Measurements from ENCODE around the gene ELOA2.
"Not testable (repeated sequence)": the region's sequence is repeated elsewhere in the genome, so short reads cannot be mapped to it uniquely, and the experiment has no call there.

DNA sequence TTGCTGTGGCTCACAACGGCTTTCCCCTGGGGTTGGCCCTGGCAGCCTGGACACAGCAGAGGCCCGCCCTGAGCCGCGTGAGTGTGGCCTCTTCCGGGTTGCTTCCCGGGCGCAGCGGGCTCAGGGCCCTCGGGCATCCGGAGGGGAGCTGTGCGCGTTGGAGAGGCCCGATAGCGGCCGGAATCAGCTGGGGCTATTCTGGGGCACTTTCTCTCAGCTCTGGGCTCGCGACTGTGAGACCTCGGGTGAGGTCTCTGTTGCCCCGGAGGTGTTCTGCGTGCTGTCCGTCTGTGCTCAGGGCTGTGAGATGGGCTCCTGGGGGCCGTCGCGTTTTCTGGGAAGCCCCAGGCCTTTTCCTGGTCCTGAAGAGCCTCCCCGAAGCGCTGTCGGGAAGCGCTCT is 830 bp downstream of the ELOA2 start:
- TF ChIP-seq, protein P1, sequence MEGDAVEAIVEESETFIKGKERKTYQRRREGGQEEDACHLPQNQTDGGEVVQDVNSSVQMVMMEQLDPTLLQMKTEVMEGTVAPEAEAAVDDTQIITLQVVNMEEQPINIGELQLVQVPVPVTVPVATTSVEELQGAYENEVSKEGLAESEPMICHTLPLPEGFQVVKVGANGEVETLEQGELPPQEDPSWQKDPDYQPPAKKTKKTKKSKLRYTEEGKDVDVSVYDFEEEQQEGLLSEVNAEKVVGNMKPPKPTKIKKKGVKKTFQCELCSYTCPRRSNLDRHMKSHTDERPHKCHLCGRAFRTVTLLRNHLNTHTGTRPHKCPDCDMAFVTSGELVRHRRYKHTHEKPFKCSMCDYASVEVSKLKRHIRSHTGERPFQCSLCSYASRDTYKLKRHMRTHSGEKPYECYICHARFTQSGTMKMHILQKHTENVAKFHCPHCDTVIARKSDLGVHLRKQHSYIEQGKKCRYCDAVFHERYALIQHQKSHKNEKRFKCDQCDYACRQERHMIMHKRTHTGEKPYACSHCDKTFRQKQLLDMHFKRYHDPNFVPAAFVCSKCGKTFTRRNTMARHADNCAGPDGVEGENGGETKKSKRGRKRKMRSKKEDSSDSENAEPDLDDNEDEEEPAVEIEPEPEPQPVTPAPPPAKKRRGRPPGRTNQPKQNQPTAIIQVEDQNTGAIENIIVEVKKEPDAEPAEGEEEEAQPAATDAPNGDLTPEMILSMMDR (IDR thresholded peaks at IDR 0.05), result not testable (repeated sequence)
- TF ChIP-seq POLR2A (IDR thresholded peaks at IDR 0.05), result not testable (repeated sequence)

Data from thyroid gland (tissue), 4 donors.